Right ventricle myocardium inferior (tissue), 1 donor: ENCODE measurements around the gene MTG1. TPM values are rescaled to one million over a fixed set of nuclear protein-coding genes. Genes with fewer than 3 reads are reported as not detected.

Experiments used
- ATAC-seq: fragments of 200-7000 bp; cut with Tn5 transposase; one replicate; pipeline ENCODE4 v1.9.1; 2020; ENCODE audit warnings: mild to moderate bottlenecking, moderate library complexity
- DNase-seq: peaks from one replicate; pipeline ENCODE4 v3.0.0; 2021; ENCODE audit errors: missing footprints
- intact Hi-C: fragments of 100-400 bp; cut with DNase I; formaldehyde crosslinking; loops from one replicate; pipeline ENCODE4 v1.11.0; 2022
- microRNA-seq: library from miRNA; unstranded; fragments of <30 nt; microRNA quantifications from one replicate; pipeline ENCODE4 v1.2.0, GENCODE V29; 2020
- total RNA-seq: library from RNA; stranded (reverse); fragmentation: NEBNext Ultra II Directional; extraction: Animal tissue kit (Norgen Biotek cat#: 25700); gene quantifications from one replicate; pipeline ENCODE4 v1.2.1, GENCODE V29; 2021
- donor health status: DM: no; HTN: yes; CAD: no; lungs with severe emphysema.

Gene MTG1
- total RNA-seq, 1 donor from 2014 or later, result 17.8 TPM

- ATAC-seq (no peak), DNase-seq (no peak)
- intact Hi-C loops, result no loop called here
These were observed 77.5 kb downstream of the MTG1 start for GRCh38 chr10:133471300-133472109.

Small RNAs within 50 kb of the gene (microRNA-seq; reads per million reads assigned to microRNA genes)
- not detected for gene MIR3944

Other genes starting within 250 kb of the MTG1 start
- not detected for gene KNDC1, start 233.9 kb upstream of the MTG1 start, total RNA-seq
- not detected for gene UTF1, start 163.9 kb upstream of the MTG1 start, total RNA-seq
- gene VENTX, start 156.3 kb upstream of the MTG1 start, total RNA-seq, result 0.54 TPM
- gene ADAM8, start 117.3 kb upstream of the MTG1 start, total RNA-seq, result 2.0 TPM
- 44.7 TPM for gene TUBGCP2, start 85.3 kb upstream of the MTG1 start, total RNA-seq
- 39.4 TPM for gene ZNF511, start 85.2 kb upstream of the MTG1 start, total RNA-seq
- gene CALY, start 57.3 kb upstream of the MTG1 start, total RNA-seq, result not detected
- gene PRAP1, start 46.8 kb upstream of the MTG1 start, total RNA-seq, result not detected
- gene FUOM, start 36.1 kb upstream of the MTG1 start, total RNA-seq, result 7.9 TPM
- gene ECHS1, start 20.8 kb upstream of the MTG1 start, total RNA-seq, result 224 TPM
- gene PAOX, start 14.9 kb upstream of the MTG1 start, total RNA-seq, result 3.5 TPM
- not detected for gene SPRN, start 30.5 kb downstream of the MTG1 start, total RNA-seq
- gene SCART1, start 59.8 kb downstream of the MTG1 start, total RNA-seq, result 0.30 TPM
- 0.89 TPM for gene CYP2E1, start 133.2 kb downstream of the MTG1 start, total RNA-seq
- gene SYCE1, start 171.4 kb downstream of the MTG1 start, total RNA-seq, result 0.35 TPM
- gene FRG2B, start 232.6 kb downstream of the MTG1 start, total RNA-seq, result not detected